CD4-positive, alpha-beta T cell treated with Interferon gamma for 1 hour (primary cell): Measurements from ENCODE around the gene EPHB3.

ENCODE experiments used
- DNase-seq: peaks from one replicate; pipeline ENCODE4 v3.0.0-alpha.2; 2020

The EPHB3 gene

DNA sequence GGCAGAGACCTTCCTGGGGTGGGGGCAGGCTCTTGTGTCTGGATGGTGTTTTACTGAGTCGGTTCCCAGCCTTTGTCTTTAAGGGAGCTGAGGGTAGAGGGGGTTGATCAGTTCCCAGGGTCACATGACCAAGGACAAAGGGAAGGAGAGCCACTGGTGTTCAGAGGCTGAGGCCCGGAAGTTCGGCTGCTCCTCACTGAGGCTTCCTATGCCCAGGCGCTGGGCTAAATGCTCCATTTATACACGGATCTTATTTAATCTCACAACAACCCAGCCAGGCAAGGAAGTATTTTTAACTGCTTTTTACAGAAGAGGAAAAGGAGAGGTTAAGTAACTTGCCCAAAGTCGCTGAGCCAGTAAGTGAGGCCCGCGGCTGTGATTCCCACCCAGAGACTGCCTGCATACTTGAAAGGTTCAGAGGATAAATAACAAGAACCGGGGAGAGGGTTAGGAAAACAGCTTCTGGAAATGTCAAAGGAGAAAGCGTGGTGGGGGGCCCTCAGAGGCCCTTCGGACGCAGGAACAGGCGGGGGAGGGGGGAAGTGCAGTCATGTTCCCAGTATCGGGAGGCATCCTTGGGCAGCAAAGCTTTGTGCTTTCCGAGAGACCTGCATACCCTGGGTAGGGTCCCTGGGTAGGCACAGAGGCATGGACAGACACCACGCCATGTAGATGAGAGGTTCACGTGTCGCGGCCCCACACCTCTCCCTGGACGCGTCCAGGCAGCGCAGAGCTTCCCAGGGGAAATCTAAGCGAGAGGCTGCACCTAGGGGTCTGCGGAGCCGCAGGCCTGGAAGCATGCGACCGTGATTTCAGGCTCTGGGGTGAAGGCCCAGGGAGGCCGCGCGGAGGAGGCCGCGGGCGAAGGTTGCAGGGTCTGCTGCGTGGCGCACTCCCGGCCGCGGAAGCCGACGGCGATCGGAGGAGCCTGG lies 21.3 kb downstream of the EPHB3 start:
- DNase-seq, result no peak

- no peak for DNase-seq
Measured at GRCh38 chr3:184583578-184584451, 22.2 kb downstream of the EPHB3 start.

DNA sequence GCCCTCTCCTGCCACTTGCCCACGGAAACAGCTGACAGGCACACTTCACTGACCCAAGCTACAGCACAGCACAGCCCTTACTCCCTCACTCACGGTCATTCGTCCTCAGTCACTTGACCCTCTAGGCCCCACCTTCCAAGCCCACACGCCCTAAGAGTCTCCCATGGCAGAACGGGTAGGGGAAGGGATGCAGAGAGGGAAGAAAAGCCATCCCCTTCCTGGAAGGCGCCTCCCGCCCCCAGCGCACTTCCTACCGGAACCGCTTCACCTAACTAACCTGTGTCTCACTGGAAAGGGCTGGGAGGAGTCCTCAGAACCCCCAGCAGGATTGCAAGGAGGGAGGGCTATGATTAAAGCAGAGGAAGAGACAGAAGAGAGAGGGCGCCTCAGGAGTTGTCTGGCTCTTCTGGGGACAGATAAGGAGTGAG lies 22.9 kb downstream of the EPHB3 start:
- no peak for DNase-seq

DNA sequence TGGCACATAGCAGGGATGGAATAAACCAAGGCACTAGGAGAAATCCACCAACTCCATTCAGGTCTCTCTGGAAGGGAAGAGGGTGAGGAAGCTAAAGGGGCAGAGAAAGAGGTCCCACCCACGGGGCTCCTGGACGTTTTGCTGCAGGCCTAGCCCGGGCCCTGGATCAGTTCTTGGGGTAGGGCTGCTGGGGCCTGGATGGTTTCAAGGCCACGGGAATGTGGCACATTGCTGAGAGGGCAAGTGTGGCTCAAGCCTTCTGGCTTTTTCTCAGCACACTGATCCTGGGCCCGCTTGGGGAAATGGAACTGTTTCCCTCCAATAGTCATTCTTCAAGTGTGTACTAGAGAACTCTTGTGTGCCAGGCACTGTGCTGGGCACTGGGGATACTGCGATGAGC lies 24.0 kb downstream of the EPHB3 start:
- no peak for DNase-seq

- peak; percentile 11 for DNase-seq
Measured at GRCh38 chr3:184586851-184587250, 25.3 kb downstream of the EPHB3 start.

DNA sequence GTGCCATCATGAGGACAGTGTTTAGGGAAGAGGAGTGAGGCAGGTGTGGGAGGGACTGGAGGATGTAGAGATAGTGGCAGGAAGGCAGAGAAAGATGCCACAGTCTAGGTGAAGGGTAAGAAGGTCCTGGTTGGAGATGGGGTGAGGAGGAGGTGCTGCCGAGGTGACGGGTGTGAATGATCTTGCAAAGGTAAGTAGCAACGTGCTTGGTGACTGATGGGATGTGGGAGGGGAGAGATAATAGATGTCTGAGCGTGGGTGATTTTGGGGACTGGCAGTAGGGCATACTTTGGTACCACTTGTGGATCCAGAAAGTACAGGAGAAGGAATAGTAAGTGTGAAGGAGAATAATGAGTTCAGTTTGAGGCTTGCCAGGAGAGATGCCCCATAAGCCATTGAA lies 27.2 kb downstream of the EPHB3 start:
- no peak for DNase-seq

GRCh38 chr3:184590795-184591194 lies 29.2 kb downstream of the EPHB3 start:
- DNase-seq, result no peak

DNA sequence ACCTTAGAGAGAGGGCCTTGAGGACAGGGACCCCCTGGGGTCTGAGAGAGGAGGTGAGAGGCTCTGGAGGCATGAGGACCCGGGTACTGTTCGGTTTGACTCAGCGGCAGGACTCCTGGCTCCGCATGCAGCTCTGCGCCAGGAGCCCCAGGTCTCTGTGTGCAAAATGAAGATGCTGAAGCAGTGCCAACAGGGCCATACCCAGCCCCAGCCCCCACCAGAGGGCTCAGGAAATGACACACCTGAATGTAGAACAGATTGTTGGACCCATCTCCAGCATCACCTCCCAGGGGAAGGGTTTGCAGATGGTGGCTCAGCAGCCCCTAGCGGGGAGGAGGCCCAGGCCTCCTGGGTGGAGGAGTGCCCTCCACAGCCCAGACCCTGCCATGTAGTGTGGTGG lies 30.2 kb downstream of the EPHB3 start:
- DNase-seq, result no peak

GRCh38 chr3:184592371-184593219 lies 31.0 kb downstream of the EPHB3 start:
- no peak for DNase-seq

DNA sequence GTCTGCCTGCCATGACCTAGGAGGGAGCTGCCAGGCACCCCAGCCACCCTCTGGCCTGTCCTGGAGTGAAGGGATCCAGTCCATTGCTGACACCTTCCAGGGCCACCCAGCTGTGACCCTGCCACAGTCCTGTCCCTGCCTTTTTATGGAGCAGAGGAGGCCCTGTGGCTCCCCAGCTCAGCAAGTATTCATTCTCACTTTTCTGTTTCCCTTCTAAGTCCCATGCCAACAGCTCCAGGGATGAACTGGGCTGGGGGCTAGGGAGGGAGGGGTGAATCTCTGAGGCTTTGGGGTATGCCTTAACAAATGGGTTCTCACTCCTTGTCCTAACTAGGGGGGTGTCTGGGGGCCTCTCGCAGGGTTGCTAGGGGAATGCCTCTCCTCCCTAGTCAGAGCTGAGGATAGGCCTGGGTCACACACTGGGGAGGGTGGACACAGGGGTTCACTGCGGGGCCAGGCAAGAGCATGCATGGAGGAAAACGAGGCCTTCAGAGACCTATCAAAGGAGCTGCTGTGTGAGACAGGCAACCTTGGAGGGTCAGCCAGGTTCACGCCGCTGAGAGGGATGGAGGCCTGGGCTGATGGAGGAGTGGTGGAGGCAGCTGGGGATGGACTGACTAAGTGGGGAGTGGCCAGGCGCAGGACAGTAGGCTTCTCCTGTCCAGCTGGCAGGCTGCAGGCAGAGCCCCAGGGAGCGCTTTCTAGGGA lies 31.8 kb downstream of the EPHB3 start:
- no peak for DNase-seq

GRCh38 chr3:184593928-184594303 lies 32.3 kb downstream of the EPHB3 start:
- DNase-seq, result no peak

- no peak for DNase-seq
Measured at GRCh38 chr3:184594371-184595001, 32.9 kb downstream of the EPHB3 start.

GRCh38 chr3:184595726-184596125 lies 34.1 kb downstream of the EPHB3 start:
- DNase-seq, result no peak

DNA sequence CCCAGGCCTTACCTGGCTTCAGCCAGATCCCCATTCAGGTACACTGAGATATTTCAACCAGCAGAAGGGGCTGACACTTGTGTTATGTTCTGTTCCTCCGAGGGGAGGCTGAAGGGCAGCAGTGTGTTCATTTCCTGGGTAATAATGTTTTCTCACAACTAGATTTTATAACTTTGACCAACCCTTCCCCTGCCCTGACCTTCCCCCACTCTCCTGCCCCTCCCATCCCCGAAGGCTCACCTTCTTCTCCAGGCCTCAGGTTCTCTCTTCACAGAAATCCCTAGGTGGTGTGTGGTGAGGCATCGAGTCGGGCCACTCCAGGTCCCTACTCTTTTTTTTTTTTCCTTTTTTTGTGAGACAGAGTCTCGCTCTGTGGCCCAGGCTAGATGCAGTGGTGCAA lies 34.6 kb downstream of the EPHB3 start:
- DNase-seq, result no peak

DNA sequence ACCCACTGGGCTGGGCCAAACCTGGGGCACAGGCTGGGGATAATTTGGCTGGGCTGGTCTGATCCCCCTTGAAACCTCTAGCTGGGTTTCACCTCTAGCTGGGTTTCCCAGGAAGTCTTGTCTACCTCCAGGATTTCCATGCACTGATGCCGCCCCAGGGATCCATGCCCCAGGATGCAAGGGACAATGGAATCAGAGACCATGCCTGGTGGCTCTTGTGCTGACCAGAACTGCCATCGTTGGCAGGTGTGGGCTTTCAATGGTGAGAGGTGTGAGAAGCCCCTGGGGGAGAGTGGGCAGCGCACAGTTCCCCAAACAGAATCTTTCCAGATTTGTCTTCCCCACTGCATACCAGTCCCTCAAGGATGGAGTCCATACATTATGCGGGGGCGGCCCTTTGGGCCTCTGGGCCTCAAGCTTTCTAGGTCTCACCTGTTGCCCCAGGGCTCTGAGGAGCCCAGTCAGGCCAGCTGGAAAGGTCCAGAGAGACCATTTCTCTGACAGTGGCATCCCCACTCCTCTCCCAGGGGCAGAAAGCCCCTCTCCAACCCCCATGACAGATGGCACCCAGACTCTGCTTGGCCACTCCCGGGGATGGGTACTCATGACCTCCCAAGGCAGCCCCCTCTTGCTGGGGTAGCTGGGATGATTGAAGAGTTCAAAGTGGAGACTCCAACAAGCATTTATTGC lies 35.4 kb downstream of the EPHB3 start:
- no peak for DNase-seq

DNA sequence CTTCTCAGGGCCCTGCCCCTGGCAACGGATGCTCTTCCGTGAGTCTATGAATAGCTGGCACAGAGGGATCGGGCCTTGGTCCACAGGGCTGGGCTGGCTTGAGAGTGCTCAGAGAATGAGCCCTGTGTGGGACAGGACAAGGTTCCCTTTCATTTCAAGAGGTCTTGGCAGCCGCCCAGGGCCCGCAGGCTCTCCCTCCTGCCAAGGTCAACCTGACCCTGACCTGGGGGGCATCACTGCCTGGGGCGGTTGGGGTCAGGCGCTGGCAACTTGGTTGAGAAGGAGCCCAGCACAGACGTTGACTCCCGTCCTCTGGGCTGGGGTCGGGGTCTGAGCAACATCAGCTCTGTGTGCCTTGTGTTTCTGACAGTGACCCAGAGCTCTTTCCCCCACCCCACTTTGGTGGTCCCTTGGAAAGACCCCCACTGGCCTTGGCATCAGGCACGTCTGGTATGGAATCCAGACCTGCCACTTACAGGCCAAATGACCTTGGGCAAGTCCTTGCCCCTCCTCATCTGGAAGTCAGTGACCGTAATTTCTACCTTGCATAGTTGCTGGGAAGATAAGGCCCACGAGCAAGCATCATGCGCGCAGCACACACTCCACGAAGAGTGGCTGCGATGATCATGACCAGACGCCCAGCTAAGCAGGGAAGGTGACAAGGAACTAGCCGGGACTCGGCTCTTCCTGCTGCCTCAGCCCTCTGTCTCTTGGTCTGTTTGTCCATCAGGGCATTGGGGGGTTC lies 36.4 kb downstream of the EPHB3 start:
- DNase-seq, result no peak

- DNase-seq, result no peak
Measured at GRCh38 chr3:184598574-184598927, 37.0 kb downstream of the EPHB3 start.

GRCh38 chr3:184599143-184599542 lies 37.6 kb downstream of the EPHB3 start:
- no peak for DNase-seq

GRCh38 chr3:184600685-184601377 lies 39.2 kb downstream of the EPHB3 start:
- no peak for DNase-seq
